GM21619 (cell line): ENCODE results near the gene PIP4K2A.
A peak's percentile ranks its signal among the peaks of the same experiment; 100 is the strongest.
"Not testable (repeated sequence)": the region's sequence is repeated elsewhere in the genome, so short reads cannot be mapped to it uniquely, and the experiment has no call there.

Experiments used
- ATAC-seq: cut with Tn5 transposase; IDR thresholded peaks from one replicate; pipeline ENCODE4 v1.9.1; 2021; ENCODE audit not compliant: unreplicated experiment

PIP4K2A gene

GRCh38 chr10:22714479-22715289 is at the start of gene PIP4K2A:
Gene PIP4K2A, minus strand, starts transcription at chr10:22714578. Its CDS starts 252 bp downstream, at chr10:22714326.
- ATAC-seq, result peak; percentile 62

- no peak for ATAC-seq
These were observed 47.3 kb upstream of the PIP4K2A start for GRCh38 chr10:22761569-22762220.

GRCh38 chr10:22760025-22760424 is 45.6 kb upstream of the PIP4K2A start:
- ATAC-seq, result no peak

GRCh38 chr10:22758867-22759266 is 44.5 kb upstream of the PIP4K2A start:
- no peak for ATAC-seq

- ATAC-seq, result no peak
These were observed 39.9 kb upstream of the PIP4K2A start for GRCh38 chr10:22754296-22754695.

GRCh38 chr10:22753786-22754185 is 39.4 kb upstream of the PIP4K2A start:
- no peak for ATAC-seq

- ATAC-seq, result peak; percentile 72
These were observed 38.0 kb upstream of the PIP4K2A start for GRCh38 chr10:22752272-22752889.

GRCh38 chr10:22750131-22750530 is 35.8 kb upstream of the PIP4K2A start:
- ATAC-seq, result no peak

- not testable (repeated sequence) for ATAC-seq
These were observed 30.5 kb upstream of the PIP4K2A start for GRCh38 chr10:22744858-22745257.

- peak; percentile 98 for ATAC-seq
These were observed 28.3 kb upstream of the PIP4K2A start for GRCh38 chr10:22742678-22743077.

- ATAC-seq, result not testable (repeated sequence)
These were observed 27.3 kb upstream of the PIP4K2A start for GRCh38 chr10:22741631-22742030.

- no peak for ATAC-seq
These were observed 25.8 kb upstream of the PIP4K2A start for GRCh38 chr10:22740180-22740579.

- no peak for ATAC-seq
These were observed 23.2 kb upstream of the PIP4K2A start for GRCh38 chr10:22737587-22737986.

- no peak for ATAC-seq
These were observed 21.8 kb upstream of the PIP4K2A start for GRCh38 chr10:22736134-22736533.

- ATAC-seq, result no peak
These were observed 19.6 kb upstream of the PIP4K2A start for GRCh38 chr10:22733992-22734391.

- no peak for ATAC-seq
These were observed 13.3 kb upstream of the PIP4K2A start for GRCh38 chr10:22727663-22728062.

- no peak for ATAC-seq
These were observed 12.7 kb upstream of the PIP4K2A start for GRCh38 chr10:22727112-22727511.

GRCh38 chr10:22724773-22725172 is 10.4 kb upstream of the PIP4K2A start:
- ATAC-seq, result no peak

- ATAC-seq, result peak; percentile 51
These were observed 9.4 kb upstream of the PIP4K2A start for GRCh38 chr10:22723783-22724182.

- peak; percentile 65 for ATAC-seq
These were observed 9.0 kb upstream of the PIP4K2A start for GRCh38 chr10:22723343-22723779.

- peak; percentile 4 for ATAC-seq
These were observed 8.3 kb upstream of the PIP4K2A start for GRCh38 chr10:22722626-22723169.

- ATAC-seq, result no peak
These were observed 6.3 kb upstream of the PIP4K2A start for GRCh38 chr10:22720667-22721066.
